Panc1 (cell line): Measurements from ENCODE around the gene PKP3. TPM values are rescaled to one million over a fixed set of nuclear protein-coding genes. Genes with fewer than 3 reads are reported as not detected.

Experiments
- ATAC-seq: fragments of 200-7000 bp; cut with Tn5 transposase; 2 replicates; pipeline ENCODE4 v1.9.1; 2020; ENCODE audit warnings: mild to moderate bottlenecking, moderate library complexity
- BruUV-seq: library from RNA; stranded (reverse); fragments of 400-500 nt; replicated peaks from 2 replicates; lab custom pipeline; 2021; lab: Mats Ljungman, UMichigan
- CTCF ChIA-PET: fragments of 300-600 bp; sonication (Branson Sonifier 250); formaldehyde crosslinking; loops from one replicate; lab custom pipeline; 2022; ENCODE audit warnings: antibody characterized with exemption; lab: Charles Lee
- POLR2A ChIA-PET: fragments of 300-600 bp; sonication (Branson Sonifier 250); formaldehyde crosslinking; loops from one replicate; lab custom pipeline; 2022; ENCODE audit warnings: antibody characterized with exemption; lab: Charles Lee
- DNase-seq: peaks from one replicate; pipeline ENCODE4 v3.0.0-alpha.2; 2010; ENCODE audit warnings: low read depth, low spot score
- H3K27ac ChIP-seq: 2 replicates; pipeline ENCODE4 v1.5.1; 2011; ENCODE audit warnings: mild to moderate bottlenecking, low read length, inconsistent platforms
- H3K27me3 ChIP-seq: fragments of 200-500 bp; sonication (Bioruptor generic); 2 replicates; pipeline ENCODE4 v1.6.0; 2014; ENCODE audit warnings: low read length, inconsistent platforms; ENCODE audit not compliant: control insufficient read depth, insufficient read depth
- H3K36me3 ChIP-seq: fragments of 200-500 bp; sonication (Bioruptor generic); 2 replicates; pipeline ENCODE4 v1.5.1; 2014; ENCODE audit warnings: inconsistent platforms, mild to moderate bottlenecking, low read length, moderate library complexity; ENCODE audit not compliant: control insufficient read depth, insufficient read depth
- H3K4me1 ChIP-seq: 2 replicates; pipeline ENCODE4 v1.5.1; 2011; ENCODE audit warnings: inconsistent platforms, mild to moderate bottlenecking, low read length, moderate library complexity; ENCODE audit not compliant: control insufficient read depth, insufficient read depth
- H3K4me3 ChIP-seq, 2 experiments: 2 replicates each; pipeline ENCODE4 v1.5.1; 2011 to 2012; ENCODE audit warnings: low read depth in 2 of 2, low read length in 2 of 2, mild to moderate bottlenecking in 2 of 2, inconsistent platforms in 1 of 2, moderate library complexity in 1 of 2
- H3K9me3 ChIP-seq: fragments of 200-500 bp; sonication (Bioruptor generic); 2 replicates; pipeline ENCODE4 v1.5.1; 2014; ENCODE audit warnings: low read depth, mild to moderate bottlenecking, inconsistent platforms, low read length, moderate library complexity; ENCODE audit not compliant: control insufficient read depth, insufficient read depth
- POLR2AphosphoS5 ChIP-seq: IDR thresholded peaks from 2 replicates; pipeline ENCODE4 v1.6.1; 2012; ENCODE audit warnings: mild to moderate bottlenecking, low read depth, low read length, moderate library complexity
- SIN3A ChIP-seq: IDR thresholded peaks from 2 replicates; pipeline ENCODE4 v1.6.1; 2012; ENCODE audit warnings: low read depth, mild to moderate bottlenecking, low read length, moderate library complexity, borderline replicate concordance; ENCODE audit not compliant: insufficient read depth
- TCF7L2 ChIP-seq: IDR thresholded peaks from 2 replicates; pipeline ENCODE4 v1.6.1; 2011; ENCODE audit warnings: mild to moderate bottlenecking, low read depth, low read length, inconsistent platforms
- in situ Hi-C: cut with HindIII; loops from 2 replicates; pipeline ENCODE4 v1.10.0; 2016; ENCODE audit warnings: low sequenced_read_pairs, low pct_unique_long_range_greater_than_20kb
- intact Hi-C: fragments of 100-400 bp; cut with micrococcal nuclease; formaldehyde crosslinking; loops from one replicate; pipeline ENCODE4 v1.10.0; 2022; ENCODE audit not compliant: unreplicated experiment
- total RNA-seq: library from RNA; stranded (reverse); gene quantifications from one replicate; pipeline ENCODE4 v1.2.1, GENCODE V29; 2021; ENCODE audit not compliant: unreplicated experiment
- TF ChIP-seq, protein P1 (sequence below), 2 experiments: IDR thresholded peaks; 2 replicates each; pipeline ENCODE4 v1.6.1; 2011 to 2012; ENCODE audit warnings: low read depth in 2 of 2, control low read depth in 1 of 2, low read length in 1 of 2, mild to moderate bottlenecking in 1 of 2, moderate library complexity in 1 of 2; ENCODE audit not compliant: insufficient read depth in 1 of 2
- TF ChIP-seq, protein P2 (sequence below): fragments of 450-650 bp; IDR thresholded peaks from 2 replicates; pipeline ENCODE4 v1.5.1; 2017; ENCODE audit warnings: mild to moderate bottlenecking

The PKP3 gene
- total RNA-seq, 1 experiment from 2014 or later, result 36.8 TPM

- Histone ChIP-seq H3K9me3 (no peaks in the 10 kb centered on the region), H3K4me1 (no peaks in the 10 kb centered on the region; the same call in 1 of the 2 replicates), H3K4me3 (no peak overlapping the region), H3K36me3 (no peaks in the 10 kb centered on the region; the same call in 1 of the 2 replicates), H3K27me3 (no peaks in the 10 kb centered on the region), H3K27ac (no peak overlapping the region)
- no TSS peak for BruUV-seq
- ChIA-PET POLR2A (no interaction called here), CTCF (no interaction called here)
- intact Hi-C loops, result no loop called here
- TF ChIP-seq, protein P1, sequence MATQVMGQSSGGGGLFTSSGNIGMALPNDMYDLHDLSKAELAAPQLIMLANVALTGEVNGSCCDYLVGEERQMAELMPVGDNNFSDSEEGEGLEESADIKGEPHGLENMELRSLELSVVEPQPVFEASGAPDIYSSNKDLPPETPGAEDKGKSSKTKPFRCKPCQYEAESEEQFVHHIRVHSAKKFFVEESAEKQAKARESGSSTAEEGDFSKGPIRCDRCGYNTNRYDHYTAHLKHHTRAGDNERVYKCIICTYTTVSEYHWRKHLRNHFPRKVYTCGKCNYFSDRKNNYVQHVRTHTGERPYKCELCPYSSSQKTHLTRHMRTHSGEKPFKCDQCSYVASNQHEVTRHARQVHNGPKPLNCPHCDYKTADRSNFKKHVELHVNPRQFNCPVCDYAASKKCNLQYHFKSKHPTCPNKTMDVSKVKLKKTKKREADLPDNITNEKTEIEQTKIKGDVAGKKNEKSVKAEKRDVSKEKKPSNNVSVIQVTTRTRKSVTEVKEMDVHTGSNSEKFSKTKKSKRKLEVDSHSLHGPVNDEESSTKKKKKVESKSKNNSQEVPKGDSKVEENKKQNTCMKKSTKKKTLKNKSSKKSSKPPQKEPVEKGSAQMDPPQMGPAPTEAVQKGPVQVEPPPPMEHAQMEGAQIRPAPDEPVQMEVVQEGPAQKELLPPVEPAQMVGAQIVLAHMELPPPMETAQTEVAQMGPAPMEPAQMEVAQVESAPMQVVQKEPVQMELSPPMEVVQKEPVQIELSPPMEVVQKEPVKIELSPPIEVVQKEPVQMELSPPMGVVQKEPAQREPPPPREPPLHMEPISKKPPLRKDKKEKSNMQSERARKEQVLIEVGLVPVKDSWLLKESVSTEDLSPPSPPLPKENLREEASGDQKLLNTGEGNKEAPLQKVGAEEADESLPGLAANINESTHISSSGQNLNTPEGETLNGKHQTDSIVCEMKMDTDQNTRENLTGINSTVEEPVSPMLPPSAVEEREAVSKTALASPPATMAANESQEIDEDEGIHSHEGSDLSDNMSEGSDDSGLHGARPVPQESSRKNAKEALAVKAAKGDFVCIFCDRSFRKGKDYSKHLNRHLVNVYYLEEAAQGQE (IDR thresholded peaks at IDR 0.05; ENCODE audit: insufficient read depth in 1 of 2, low read depth in 2 of 2, low read length in 1 of 2), result no peak
- TF ChIP-seq, protein P2, sequence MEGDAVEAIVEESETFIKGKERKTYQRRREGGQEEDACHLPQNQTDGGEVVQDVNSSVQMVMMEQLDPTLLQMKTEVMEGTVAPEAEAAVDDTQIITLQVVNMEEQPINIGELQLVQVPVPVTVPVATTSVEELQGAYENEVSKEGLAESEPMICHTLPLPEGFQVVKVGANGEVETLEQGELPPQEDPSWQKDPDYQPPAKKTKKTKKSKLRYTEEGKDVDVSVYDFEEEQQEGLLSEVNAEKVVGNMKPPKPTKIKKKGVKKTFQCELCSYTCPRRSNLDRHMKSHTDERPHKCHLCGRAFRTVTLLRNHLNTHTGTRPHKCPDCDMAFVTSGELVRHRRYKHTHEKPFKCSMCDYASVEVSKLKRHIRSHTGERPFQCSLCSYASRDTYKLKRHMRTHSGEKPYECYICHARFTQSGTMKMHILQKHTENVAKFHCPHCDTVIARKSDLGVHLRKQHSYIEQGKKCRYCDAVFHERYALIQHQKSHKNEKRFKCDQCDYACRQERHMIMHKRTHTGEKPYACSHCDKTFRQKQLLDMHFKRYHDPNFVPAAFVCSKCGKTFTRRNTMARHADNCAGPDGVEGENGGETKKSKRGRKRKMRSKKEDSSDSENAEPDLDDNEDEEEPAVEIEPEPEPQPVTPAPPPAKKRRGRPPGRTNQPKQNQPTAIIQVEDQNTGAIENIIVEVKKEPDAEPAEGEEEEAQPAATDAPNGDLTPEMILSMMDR, result no peak
- TF ChIP-seq TCF7L2 (no peak), POLR2AphosphoS5 (no peak), SIN3A (no peak)
- DNase-seq (no peak), ATAC-seq (no peak)
- in situ Hi-C loops, result no loop called here
Measured at GRCh38 chr11:380095-380480, 13.9 kb upstream of the PKP3 start.

- no peaks in the 10 kb centered on the region for H3K9me3 ChIP-seq
- no peaks in the 10 kb centered on the region; the same call in 1 of the 2 replicates for H3K4me1 ChIP-seq
- TF ChIP-seq, protein P1 (IDR thresholded peaks at IDR 0.05; ENCODE audit: insufficient read depth in 1 of 2, low read depth in 2 of 2, low read length in 1 of 2), result no peak
- TF ChIP-seq POLR2AphosphoS5 (no peak), TCF7L2 (no peak), SIN3A (no peak)
- TF ChIP-seq, protein P2, result no peak
- no peaks in the 10 kb centered on the region for H3K27me3 ChIP-seq
- H3K4me3 ChIP-seq, result no peak overlapping the region
- POLR2A ChIA-PET, result no interaction called here
- ATAC-seq, result no peak
- no peak overlapping the region for H3K27ac ChIP-seq
- DNase-seq, result no peak
- BruUV-seq, result no TSS peak
- in situ Hi-C loops (no loop called here), intact Hi-C loops (no loop called here)
- CTCF ChIA-PET, result no interaction called here
- no peaks in the 10 kb centered on the region; the same call in 1 of the 2 replicates for H3K36me3 ChIP-seq
Measured at GRCh38 chr11:380491-380890, 13.5 kb upstream of the PKP3 start.
